ENCODE measurements around the gene ITGB8. TPM values are rescaled to one million over a fixed set of nuclear protein-coding genes. Genes with fewer than 3 reads are reported as not detected.
A peak's percentile ranks its signal among the peaks of the same experiment; 100 is the strongest.

Gene ITGB8
- total RNA-seq (2021) (1.8 to 2.2 TPM (median 1.9 TPM) in 3 replicates), Bru-seq, nascent RNA (percentile 50 among the genes with signal in this experiment)
- long read RNA-seq, experiment 1, partial matches to known transcripts, result 0 of 2 reads
- long read RNA-seq, experiment 1, other reads (novel, unspliced or antisense), result 2 of 2 reads
- long read RNA-seq, experiment 2, partial matches to known transcripts, result 1 of 2 reads
- long read RNA-seq, experiment 2, other reads (novel, unspliced or antisense), result 1 of 2 reads
- long read RNA-seq, experiment 3, result 0 reads

- Mint-ChIP-seq H3K4me1 (peaks cover 15% of the 10 kb centered on the region), H3K27me3 (ENCODE audit: low read depth) (peaks cover 20% of the 10 kb centered on the region), H3K36me3 (no peaks in the 10 kb centered on the region), H3K27ac (peak within 1 kb of the TSS; percentile 92), H3K4me3 (peak within 1 kb of the TSS; percentile 93), H3K9me3 (no peaks in the 10 kb centered on the region)
- ChIA-PET CTCF (interaction anchor here (0.6 to 2.7 kb wide), 16 partner anchors 11 to 621 kb away, joined by 3 to 12 read pairs (median 4); partner anchors contain the start of genes POLR1F and TMEM196), POLR2A (interaction anchor here (0.6 to 1.4 kb wide), 5 partner anchors 22 to 493 kb away, joined by 3 to 10 read pairs (median 3); partner anchors contain the start of gene MACC1)
- ATAC-seq (peak; percentile 73), DNase-seq (ENCODE audit: low spot score) (peak; percentile 64)
- TF ChIP-seq RORB (CRISPR knock-in tag; IDR thresholded peaks at IDR 0.05) (no peak), ZNF281 (CRISPR knock-in tag; IDR thresholded peaks at IDR 0.05) (no peak), NR3C1 (CRISPR knock-in tag; conservative IDR thresholded peaks at IDR 0.05; ENCODE audit: low read depth) (0 out of 2 replicates have a peak, but pooled peaks have one; percentile 73), NFE2L1 (CRISPR knock-in tag; IDR thresholded peaks at IDR 0.05) (0 out of 2 replicates have a peak, but pooled peaks have one; percentile 19), ZNF425 (CRISPR knock-in tag; conservative IDR thresholded peaks at IDR 0.05) (no peak), FOXP1 (CRISPR knock-in tag; IDR thresholded peaks at IDR 0.05; ENCODE audit: borderline replicate concordance) (peak; percentile 13; the same call in 1 of the 2 replicates), CBFB (CRISPR knock-in tag; IDR thresholded peaks at IDR 0.05; ENCODE audit: low read depth) (0 out of 2 replicates have a peak, but pooled peaks have one; percentile 7)
Observed at GRCh38 chr7:20330239-20330927, at the start of gene ITGB8. ITGB8 (plus strand) TSS chr7:20330900; CDS start chr7:20331807, 907 bp downstream.

GRCh38 chr7:20282959-20283358, 47.7 kb upstream of the ITGB8 start:
- Mint-ChIP-seq H3K9me3 (no peaks in the 10 kb centered on the region), H3K27me3 (ENCODE audit: low read depth) (no peaks in the 10 kb centered on the region), H3K36me3 (no peaks in the 10 kb centered on the region), H3K27ac (no peak overlapping the region), H3K4me3 (no peak overlapping the region), H3K4me1 (peaks cover 3% of the 10 kb centered on the region; the same call in 1 of the 2 replicates)
- ATAC-seq (no peak), DNase-seq (ENCODE audit: low spot score) (no peak)
- ChIA-PET POLR2A (no interaction called here), CTCF (no interaction called here)
- no peak for TF ChIP-seq AR (CRISPR knock-in tag; IDR thresholded peaks at IDR 0.05)
- no peak for TF ChIP-seq ZNF532 (CRISPR knock-in tag; IDR thresholded peaks at IDR 0.05; ENCODE audit: borderline replicate concordance)
- TF ChIP-seq ZSCAN18 (CRISPR knock-in tag; IDR thresholded peaks at IDR 0.05), result no peak
- TF ChIP-seq ATF1 (CRISPR knock-in tag; IDR thresholded peaks at IDR 0.05), result no peak
- no peak for TF ChIP-seq NFE2L1 (CRISPR knock-in tag; IDR thresholded peaks at IDR 0.05)
- TF ChIP-seq MYBL2 (CRISPR knock-in tag; IDR thresholded peaks at IDR 0.05), result no peak
- TF ChIP-seq USF1 (CRISPR knock-in tag; IDR thresholded peaks at IDR 0.05), result no peak
